Karpas-422 (cell line): ENCODE measurements around the gene RAD50. TPM values are rescaled to one million over a fixed set of nuclear protein-coding genes. Genes with fewer than 3 reads are reported as not detected.

Experiments
- DNase-seq: peaks from one replicate; pipeline ENCODE4 v3.0.0-alpha.2; 2015
- H2AFZ ChIP-seq: fragments of 200-600 bp; sonication (generic); 2 replicates; pipeline ENCODE4 v1.6.1; 2014; ENCODE audit warnings: antibody characterized with exemption, low read length, mixed read lengths
- H3K27ac ChIP-seq: fragments of 200-600 bp; sonication (generic); 2 replicates; pipeline ENCODE4 v1.5.1; 2014; ENCODE audit warnings: mild to moderate bottlenecking, low read length, moderate library complexity
- H3K27me3 ChIP-seq: fragments of 200-600 bp; sonication (generic); 2 replicates; pipeline ENCODE4 v1.6.1; 2014; ENCODE audit warnings: low read length, mixed read lengths
- H3K36me3 ChIP-seq: fragments of 200-600 bp; sonication (generic); 2 replicates; pipeline ENCODE4 v1.6.1; 2014; ENCODE audit warnings: low read length, mixed read lengths; ENCODE audit not compliant: insufficient read depth
- H3K4me1 ChIP-seq: fragments of 200-600 bp; sonication (generic); 2 replicates; pipeline ENCODE4 v1.6.1; 2014; ENCODE audit warnings: mild to moderate bottlenecking, low read length, mixed read lengths
- H3K4me2 ChIP-seq: fragments of 200-600 bp; sonication (generic); 2 replicates; pipeline ENCODE4 v1.6.1; 2014; ENCODE audit warnings: low read length, low read depth, mild to moderate bottlenecking; ENCODE audit not compliant: poor library complexity, severe bottlenecking
- H3K4me3 ChIP-seq: fragments of 200-600 bp; sonication (generic); 2 replicates; pipeline ENCODE4 v1.5.1; 2014; ENCODE audit warnings: mild to moderate bottlenecking, antibody characterized with exemption, low read length, mixed read lengths
- H3K79me2 ChIP-seq: fragments of 200-600 bp; sonication (generic); 2 replicates; pipeline ENCODE4 v1.6.1; 2014; ENCODE audit warnings: mild to moderate bottlenecking, low read length, mixed read lengths
- H3K9ac ChIP-seq: fragments of 200-600 bp; sonication (generic); 2 replicates; pipeline ENCODE4 v1.6.0; 2014; ENCODE audit warnings: low read length
- H3K9me2 ChIP-seq: fragments of 200-600 bp; sonication (generic), shearing (Covaris generic); replicated peaks from 2 replicates; pipeline ENCODE4 v1.6.0; 2014; ENCODE audit warnings: mild to moderate bottlenecking, low read length, moderate library complexity; ENCODE audit not compliant: insufficient read depth
- H3K9me3 ChIP-seq: fragments of 300-700, 200-600 bp; sonication (generic); 2 replicates; pipeline ENCODE4 v1.6.1; 2014; ENCODE audit warnings: low read length, mixed read lengths
- H4K20me1 ChIP-seq: fragments of 200-600 bp; sonication (generic); 2 replicates; pipeline ENCODE4 v1.6.1; 2014; ENCODE audit warnings: mild to moderate bottlenecking, antibody characterized with exemption, low read length, low read depth; ENCODE audit not compliant: insufficient read depth
- total RNA-seq: library from RNA; depleted of rRNA; stranded (reverse); fragments of >200 nt; shearing (Covaris generic); gene quantifications from 2 replicates; pipeline ENCODE4 v1.2.3, GENCODE V29; 2014; ENCODE audit warnings: low replicate concordance

RAD50 gene
- total RNA-seq, 1 experiment from 2014 or later = 72.6 TPM

GRCh38 chr5:132601071-132601728 is 44.4 kb downstream of the RAD50 start:
- no peaks in the 10 kb centered on the region for H3K27me3 ChIP-seq
- H3K9ac ChIP-seq = no peak overlapping the region
- H3K27ac ChIP-seq = no peak overlapping the region
- no peaks in the 10 kb centered on the region for H3K9me2 ChIP-seq
- H3K4me1 ChIP-seq = no peaks in the 10 kb centered on the region
- H3K4me2 ChIP-seq = no peak overlapping the region
- peaks cover 8% of the 10 kb centered on the region for H3K79me2 ChIP-seq
- no peak overlapping the region for H2AFZ ChIP-seq
- H4K20me1 ChIP-seq = no peaks in the 10 kb centered on the region
- no peaks in the 10 kb centered on the region for H3K9me3 ChIP-seq
- H3K4me3 ChIP-seq = no peak overlapping the region
- peaks cover 56% of the 10 kb centered on the region for H3K36me3 ChIP-seq
- no peak for DNase-seq

- Histone ChIP-seq H3K9me3 (no peaks in the 10 kb centered on the region), H3K27me3 (no peaks in the 10 kb centered on the region), H3K36me3 (peaks cover 59% of the 10 kb centered on the region), H3K4me3 (no peak overlapping the region), H3K4me2 (no peak overlapping the region), H2AFZ (no peak overlapping the region), H3K4me1 (no peaks in the 10 kb centered on the region), H3K27ac (no peak overlapping the region), H3K9me2 (no peaks in the 10 kb centered on the region), H4K20me1 (no peaks in the 10 kb centered on the region), H3K79me2 (peaks cover 9% of the 10 kb centered on the region; the same call in 1 of the 2 replicates), H3K9ac (no peak overlapping the region)
- DNase-seq = no peak
These were observed 50.3 kb downstream of the RAD50 start for GRCh38 chr5:132607095-132607494.

DNA sequence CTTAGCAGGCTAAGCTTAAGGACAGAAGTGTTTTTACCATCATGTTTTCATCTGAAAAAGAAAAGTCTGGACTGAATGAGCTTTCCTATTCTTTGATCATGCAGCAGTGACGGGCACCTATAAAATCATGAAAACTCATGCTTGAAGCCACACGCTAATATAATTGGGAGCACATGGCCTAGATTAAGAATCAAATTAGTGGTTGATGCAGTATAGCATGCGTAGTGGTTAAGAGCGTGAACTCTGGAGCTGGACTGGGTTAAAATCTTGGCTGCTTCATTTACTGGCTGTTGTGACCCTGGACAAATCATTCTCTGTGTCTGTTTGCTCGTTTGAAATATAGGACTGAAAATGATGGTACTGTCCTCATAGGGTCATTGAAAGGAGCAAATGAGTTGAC is 51.3 kb downstream of the RAD50 start:
- Histone ChIP-seq H3K79me2 (peaks cover 9% of the 10 kb centered on the region; the same call in 1 of the 2 replicates), H3K36me3 (peaks cover 57% of the 10 kb centered on the region), H3K4me1 (no peaks in the 10 kb centered on the region), H3K4me2 (no peak overlapping the region), H2AFZ (no peak overlapping the region), H3K4me3 (no peak overlapping the region), H3K9ac (no peak overlapping the region), H3K9me3 (no peaks in the 10 kb centered on the region), H3K27me3 (no peaks in the 10 kb centered on the region), H4K20me1 (no peaks in the 10 kb centered on the region), H3K27ac (no peak overlapping the region), H3K9me2 (no peaks in the 10 kb centered on the region)
- DNase-seq = no peak

DNA sequence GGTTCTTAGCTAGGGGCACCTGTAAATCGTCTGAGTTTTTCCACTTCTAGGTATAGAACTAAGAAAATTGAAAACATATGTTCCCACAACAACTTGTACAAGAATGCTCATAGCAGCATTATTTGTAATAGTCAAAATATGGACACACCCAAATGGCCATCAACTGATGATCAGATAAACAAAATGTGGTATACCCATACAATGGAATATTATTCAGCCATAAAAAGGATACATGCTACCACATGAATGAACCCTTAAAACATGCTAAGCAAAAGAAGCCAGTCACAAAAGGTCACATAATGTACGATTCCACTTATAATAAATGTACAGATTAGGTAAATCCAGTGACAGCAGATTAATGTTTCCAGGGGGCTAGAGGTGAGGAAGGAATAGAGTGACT is 55.2 kb downstream of the RAD50 start:
- Histone ChIP-seq H3K4me3 (no peak overlapping the region), H3K4me1 (no peaks in the 10 kb centered on the region), H3K9me3 (no peaks in the 10 kb centered on the region), H3K9ac (no peak overlapping the region), H4K20me1 (no peaks in the 10 kb centered on the region), H3K27ac (no peak overlapping the region), H3K4me2 (no peak overlapping the region), H3K9me2 (no peaks in the 10 kb centered on the region), H3K27me3 (no peaks in the 10 kb centered on the region), H3K36me3 (peaks cover 64% of the 10 kb centered on the region), H3K79me2 (peaks cover 5% of the 10 kb centered on the region; the same call in 1 of the 2 replicates), H2AFZ (no peak overlapping the region)
- no peak for DNase-seq

DNA sequence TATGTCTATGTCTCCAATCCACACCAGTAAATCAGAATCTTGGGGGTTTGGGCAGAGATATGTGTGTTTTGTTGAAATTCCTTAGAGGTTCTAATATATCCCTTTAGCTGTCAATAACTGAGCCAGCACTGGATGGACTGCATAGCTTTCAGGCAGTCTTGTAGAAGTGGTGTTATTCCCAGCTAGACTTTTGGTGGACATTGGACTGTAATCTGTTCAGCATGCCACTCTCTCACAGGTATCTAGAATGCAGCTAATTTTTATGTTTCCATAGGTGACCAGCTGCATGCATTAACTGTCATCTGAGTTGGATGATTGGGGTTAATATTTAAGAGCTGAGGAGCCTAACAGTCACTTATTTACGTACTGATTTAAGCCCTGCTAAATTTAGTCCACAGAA is 56.1 kb downstream of the RAD50 start:
- no peaks in the 10 kb centered on the region for H3K27me3 ChIP-seq
- H3K4me2 ChIP-seq = no peak overlapping the region
- no peak for DNase-seq
- H4K20me1 ChIP-seq = no peaks in the 10 kb centered on the region
- H3K36me3 ChIP-seq = peaks cover 66% of the 10 kb centered on the region
- no peaks in the 10 kb centered on the region for H3K9me2 ChIP-seq
- H3K79me2 ChIP-seq = peaks cover 5% of the 10 kb centered on the region; the same call in 1 of the 2 replicates
- no peak overlapping the region for H3K9ac ChIP-seq
- no peak overlapping the region for H3K4me3 ChIP-seq
- no peaks in the 10 kb centered on the region for H3K4me1 ChIP-seq
- H3K9me3 ChIP-seq = no peaks in the 10 kb centered on the region
- no peak overlapping the region for H2AFZ ChIP-seq
- H3K27ac ChIP-seq = no peak overlapping the region

DNA sequence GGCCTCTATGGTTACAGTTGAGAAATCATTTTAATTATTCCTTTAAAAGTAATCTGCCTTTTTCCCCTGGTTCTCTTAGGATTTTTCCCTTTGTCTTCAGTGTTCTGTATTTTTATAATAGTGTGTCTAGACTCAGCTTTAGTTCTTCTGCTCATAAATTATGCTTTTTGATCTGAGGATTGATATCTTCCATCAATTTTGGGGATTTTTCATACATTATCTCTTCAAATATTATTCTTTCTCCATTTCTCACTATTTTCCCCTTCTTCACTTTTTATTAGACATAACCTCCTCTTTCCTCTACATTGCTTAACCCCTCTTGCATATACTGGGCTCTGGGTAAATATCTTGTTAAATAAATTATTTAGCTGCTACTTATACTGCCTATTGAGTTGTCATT is 64.9 kb downstream of the RAD50 start:
- no peaks in the 10 kb centered on the region for H3K4me1 ChIP-seq
- no peak overlapping the region for H3K9ac ChIP-seq
- H3K4me3 ChIP-seq = no peak overlapping the region
- no peaks in the 10 kb centered on the region for H3K27me3 ChIP-seq
- no peaks in the 10 kb centered on the region for H3K9me2 ChIP-seq
- peaks cover 48% of the 10 kb centered on the region; the same call in 1 of the 2 replicates for H3K36me3 ChIP-seq
- H4K20me1 ChIP-seq = no peaks in the 10 kb centered on the region
- H3K79me2 ChIP-seq = peaks cover 21% of the 10 kb centered on the region; the same call in 1 of the 2 replicates
- no peak for DNase-seq
- no peak overlapping the region for H3K27ac ChIP-seq
- no peak overlapping the region for H3K4me2 ChIP-seq
- H3K9me3 ChIP-seq = no peaks in the 10 kb centered on the region
- no peak overlapping the region for H2AFZ ChIP-seq

DNA sequence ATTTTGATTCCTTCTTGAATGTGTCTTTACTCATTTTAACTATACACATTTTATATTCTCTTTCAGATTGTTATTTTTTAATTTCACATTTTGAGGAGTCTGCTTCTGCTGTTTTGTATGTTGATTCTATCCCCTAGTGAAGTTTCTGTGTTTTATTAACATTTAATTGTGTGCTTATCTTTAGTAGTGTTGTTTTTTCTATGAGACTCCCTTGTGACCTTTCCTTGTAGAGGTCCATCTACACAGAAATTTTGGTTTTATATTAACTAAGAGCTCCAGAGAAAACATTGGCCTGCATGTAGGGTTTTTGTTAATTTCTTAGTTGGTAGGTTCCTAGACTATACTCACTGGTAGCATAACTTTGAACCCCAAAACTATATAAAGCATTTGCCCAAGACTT is 65.8 kb downstream of the RAD50 start:
- Histone ChIP-seq H3K27ac (no peak overlapping the region), H3K9me2 (no peaks in the 10 kb centered on the region), H3K27me3 (no peaks in the 10 kb centered on the region), H3K4me3 (no peak overlapping the region), H3K4me1 (no peaks in the 10 kb centered on the region), H3K79me2 (peaks cover 21% of the 10 kb centered on the region; the same call in 1 of the 2 replicates), H3K9me3 (no peaks in the 10 kb centered on the region), H4K20me1 (no peaks in the 10 kb centered on the region), H3K36me3 (peaks cover 39% of the 10 kb centered on the region; the same call in 1 of the 2 replicates), H3K4me2 (no peak overlapping the region), H2AFZ (no peak overlapping the region), H3K9ac (no peak overlapping the region)
- no peak for DNase-seq

DNA sequence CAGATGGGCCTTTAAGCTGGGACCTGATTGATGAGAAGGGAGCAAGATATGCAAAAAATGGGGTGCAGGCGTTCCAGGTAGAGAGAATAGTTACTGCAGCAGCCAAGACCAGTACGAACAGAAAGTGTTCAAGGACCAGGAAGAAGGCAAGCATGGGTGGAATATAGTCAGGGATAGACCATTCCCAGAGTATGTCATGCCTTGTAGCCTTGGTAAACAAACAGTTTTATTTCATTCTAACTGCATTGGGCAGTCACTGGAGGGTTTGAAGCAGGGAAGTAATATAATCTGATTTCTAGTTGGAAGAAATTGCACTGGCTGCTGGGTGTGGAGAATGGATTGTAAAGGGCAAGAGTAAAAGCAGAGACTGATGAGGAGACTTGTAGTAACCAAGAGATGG is 70.7 kb downstream of the RAD50 start:
- Histone ChIP-seq H2AFZ (no peak overlapping the region), H3K27me3 (no peaks in the 10 kb centered on the region), H3K79me2 (peaks cover 18% of the 10 kb centered on the region; the same call in 1 of the 2 replicates), H3K36me3 (peaks cover 14% of the 10 kb centered on the region; the same call in 1 of the 2 replicates), H3K4me3 (no peak overlapping the region), H4K20me1 (no peaks in the 10 kb centered on the region), H3K4me2 (no peak overlapping the region), H3K9me3 (no peaks in the 10 kb centered on the region), H3K9me2 (no peaks in the 10 kb centered on the region), H3K27ac (no peak overlapping the region), H3K9ac (no peak overlapping the region), H3K4me1 (no peaks in the 10 kb centered on the region)
- DNase-seq = no peak
